Ectodermal cell (in vitro differentiated cells): ENCODE results near the gene EVI5L.

Experiments used
- H3K27ac ChIP-seq: 2 replicates; pipeline ENCODE4 v1.7.0; 2013; ENCODE audit warnings: mild to moderate bottlenecking, low read depth, low read length; ENCODE audit not compliant: insufficient read depth, poor library complexity, severe bottlenecking
- H3K27me3 ChIP-seq: 2 replicates; pipeline ENCODE4 v1.7.0; 2013; ENCODE audit warnings: mild to moderate bottlenecking, low read length; ENCODE audit not compliant: insufficient read depth, control insufficient read depth, poor library complexity, severe bottlenecking
- H3K36me3 ChIP-seq: one replicate; pipeline ENCODE4 v1.7.0; 2013; ENCODE audit warnings: low read length; ENCODE audit not compliant: control insufficient read depth, insufficient read depth
- H3K4me1 ChIP-seq: one replicate; pipeline ENCODE4 v1.7.0; 2013; ENCODE audit warnings: low read length; ENCODE audit not compliant: control insufficient read depth, insufficient read depth
- H3K4me3 ChIP-seq: 2 replicates; pipeline ENCODE4 v1.7.0; 2013; ENCODE audit warnings: low read depth, low read length, control low read depth; ENCODE audit not compliant: insufficient read depth
- H3K9me3 ChIP-seq: 2 replicates; pipeline ENCODE4 v1.7.0; 2013; ENCODE audit warnings: mild to moderate bottlenecking, low read length, moderate library complexity; ENCODE audit not compliant: control insufficient read depth
- WGBS, 2 experiments: methylation state at CpG; one replicate each; pipeline ENCODE4 v1.1.7; 2013; ENCODE audit warnings: missing lambda C conversion rate in 2 of 2; 5-methylcytosine and 5-hydroxymethylcytosine counted together

Gene EVI5L

GRCh38 chr19:7859831-7860713 is 30.1 kb downstream of the EVI5L start:
- 89% methylated on average over 22 of the region's 22 CpGs for WGBS, 2 experiments
- H3K27me3 ChIP-seq: peaks cover 66% of the 10 kb centered on the region

GRCh38 chr19:7860714-7861618 is 30.9 kb downstream of the EVI5L start:
- Histone ChIP-seq H3K4me1 (peaks cover 25% of the 10 kb centered on the region), H3K9me3 (no peaks in the 10 kb centered on the region), H3K36me3 (no peaks in the 10 kb centered on the region), H3K4me3 (no peak overlapping the region), H3K27ac (no peak overlapping the region), H3K27me3 (peaks cover 73% of the 10 kb centered on the region)
- 83 to 86% methylated on average over 14 of the region's 14 CpGs for WGBS, 2 experiments

More at GRCh38 chr19:7859831-7860713, 30.1 kb downstream of the EVI5L start:
- no peak overlapping the region for H3K4me3 ChIP-seq
- no peaks in the 10 kb centered on the region for H3K9me3 ChIP-seq
- no peak overlapping the region for H3K27ac ChIP-seq
- H3K4me1 ChIP-seq: peaks cover 25% of the 10 kb centered on the region
- H3K36me3 ChIP-seq: no peaks in the 10 kb centered on the region

- H3K4me1 ChIP-seq: peaks cover 25% of the 10 kb centered on the region
- peaks cover 78% of the 10 kb centered on the region for H3K27me3 ChIP-seq
- no peaks in the 10 kb centered on the region for H3K36me3 ChIP-seq
- no peak overlapping the region for H3K27ac ChIP-seq
- no peaks in the 10 kb centered on the region for H3K9me3 ChIP-seq
- H3K4me3 ChIP-seq: peak overlapping the region; percentile 31
- WGBS, 2 experiments: 39 to 41% methylated on average over 63 of the region's 63 CpGs
Measured at GRCh38 chr19:7861619-7862412, 31.8 kb downstream of the EVI5L start.

- H3K27me3 ChIP-seq: peaks cover 82% of the 10 kb centered on the region
- H3K4me1 ChIP-seq: peaks cover 25% of the 10 kb centered on the region
- H3K4me3 ChIP-seq: peak overlapping the region; percentile 31
- H3K27ac ChIP-seq: no peak overlapping the region
- 0% methylated on average over 58 to 67 of the region's 67 CpGs for WGBS, 2 experiments
- H3K36me3 ChIP-seq: no peaks in the 10 kb centered on the region
- H3K9me3 ChIP-seq: no peaks in the 10 kb centered on the region
Measured at GRCh38 chr19:7862413-7862951, 32.5 kb downstream of the EVI5L start.

GRCh38 chr19:7863157-7863970 is 33.3 kb downstream of the EVI5L start:
- H3K9me3 ChIP-seq: no peaks in the 10 kb centered on the region
- peaks cover 20% of the 10 kb centered on the region for H3K4me1 ChIP-seq
- peak overlapping the region; percentile 24 for H3K4me3 ChIP-seq
- no peak overlapping the region for H3K27ac ChIP-seq
- H3K36me3 ChIP-seq: no peaks in the 10 kb centered on the region
- H3K27me3 ChIP-seq: peaks cover 76% of the 10 kb centered on the region
- 29 to 31% methylated on average over 83 of the region's 83 CpGs for WGBS, 2 experiments

GRCh38 chr19:7863971-7864689 is 34.1 kb downstream of the EVI5L start:
- Histone ChIP-seq H3K4me3 (no peak overlapping the region), H3K27ac (no peak overlapping the region), H3K9me3 (no peaks in the 10 kb centered on the region), H3K36me3 (no peaks in the 10 kb centered on the region), H3K27me3 (peaks cover 71% of the 10 kb centered on the region), H3K4me1 (peaks cover 17% of the 10 kb centered on the region)
- 78 to 81% methylated on average over 21 of the region's 21 CpGs for WGBS, 2 experiments

GRCh38 chr19:7864690-7865074 is 34.7 kb downstream of the EVI5L start:
- WGBS, 2 experiments: 79 to 81% methylated on average over 18 of the region's 18 CpGs
- peaks cover 17% of the 10 kb centered on the region for H3K4me1 ChIP-seq
- no peaks in the 10 kb centered on the region for H3K9me3 ChIP-seq
- H3K27me3 ChIP-seq: peaks cover 68% of the 10 kb centered on the region
- no peak overlapping the region for H3K4me3 ChIP-seq
- H3K27ac ChIP-seq: no peak overlapping the region
- H3K36me3 ChIP-seq: no peaks in the 10 kb centered on the region

GRCh38 chr19:7865262-7865911 is 35.4 kb downstream of the EVI5L start:
- no peaks in the 10 kb centered on the region for H3K9me3 ChIP-seq
- 70 to 75% methylated on average over 10 of the region's 10 CpGs for WGBS, 2 experiments
- H3K27ac ChIP-seq: no peak overlapping the region
- H3K36me3 ChIP-seq: no peaks in the 10 kb centered on the region
- H3K4me1 ChIP-seq: peaks cover 17% of the 10 kb centered on the region
- H3K27me3 ChIP-seq: peaks cover 61% of the 10 kb centered on the region
- no peak overlapping the region for H3K4me3 ChIP-seq
